NAMALWA (cell line): ENCODE results near the gene HLA-A.

ENCODE experiments used
- DNase-seq: peaks from one replicate; pipeline ENCODE4 v3.0.0-alpha.2; 2015; ENCODE audit warnings: low spot score

HLA-A gene

DNA sequence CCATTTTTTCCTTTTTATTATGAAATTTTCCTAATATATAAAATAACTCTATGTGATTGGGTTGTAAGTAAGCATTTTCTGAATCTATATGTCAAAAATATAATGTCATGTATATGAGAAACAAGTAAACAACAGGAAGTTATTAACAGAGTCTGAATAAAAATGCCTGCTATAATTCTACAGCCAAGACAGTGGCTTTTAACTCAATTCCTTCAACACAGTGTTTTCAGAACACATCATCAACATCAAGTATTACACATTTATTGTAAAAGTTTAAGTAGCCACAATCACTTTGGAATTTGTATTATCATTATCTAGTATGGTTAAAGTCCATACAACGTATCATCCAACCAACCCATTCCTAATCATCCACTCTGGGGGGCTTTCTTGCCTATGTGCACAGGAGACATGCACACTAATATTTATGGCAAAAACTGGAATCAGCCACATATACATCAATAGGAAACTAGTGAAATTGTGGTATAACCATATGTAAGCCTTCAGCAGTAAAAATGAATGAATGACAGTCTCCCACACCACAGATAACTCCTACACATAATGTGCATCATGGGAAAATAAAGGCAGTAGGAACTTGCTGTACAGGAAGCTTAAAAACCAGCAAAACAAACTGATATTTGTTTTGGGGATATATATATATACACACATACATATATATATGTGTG lies 6.9 kb upstream of the HLA-A start:
- no peak for DNase-seq

DNA sequence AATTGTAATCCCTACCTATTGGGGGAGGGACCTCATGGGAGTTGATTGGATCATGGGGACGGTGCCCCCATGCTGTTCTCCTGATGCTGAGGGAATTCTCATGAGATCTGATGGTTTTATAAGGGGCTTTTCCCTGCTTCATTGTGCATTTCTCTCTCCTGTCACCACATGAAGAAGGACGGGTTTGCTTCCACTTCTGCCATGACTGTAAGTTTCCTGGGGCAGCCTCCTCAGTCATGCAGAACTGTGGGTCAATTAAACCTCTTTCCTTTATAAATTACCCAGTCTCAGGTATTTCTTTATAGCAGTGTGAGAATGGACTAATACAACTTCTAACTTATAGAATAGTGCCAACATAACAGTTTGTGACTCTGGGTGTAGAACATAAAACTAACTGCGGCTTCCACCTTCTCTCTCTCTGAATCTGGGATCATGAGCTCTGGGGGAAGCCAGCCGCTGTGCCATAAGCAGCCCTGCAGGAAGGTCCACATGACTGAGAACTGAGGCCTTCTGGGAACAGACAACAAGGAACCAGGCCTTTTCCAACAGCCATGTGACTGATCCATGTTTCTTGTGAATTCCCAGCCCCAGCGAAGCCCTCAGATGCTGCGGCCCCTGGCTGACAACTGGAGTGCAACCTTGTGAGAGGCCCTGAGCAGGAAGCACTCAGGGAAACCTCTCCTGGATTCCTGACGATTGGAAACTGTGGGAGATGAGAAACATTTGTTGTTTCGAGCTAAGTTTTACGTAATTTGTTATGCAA lies 3.4 kb upstream of the HLA-A start:
- no peak for DNase-seq

DNA sequence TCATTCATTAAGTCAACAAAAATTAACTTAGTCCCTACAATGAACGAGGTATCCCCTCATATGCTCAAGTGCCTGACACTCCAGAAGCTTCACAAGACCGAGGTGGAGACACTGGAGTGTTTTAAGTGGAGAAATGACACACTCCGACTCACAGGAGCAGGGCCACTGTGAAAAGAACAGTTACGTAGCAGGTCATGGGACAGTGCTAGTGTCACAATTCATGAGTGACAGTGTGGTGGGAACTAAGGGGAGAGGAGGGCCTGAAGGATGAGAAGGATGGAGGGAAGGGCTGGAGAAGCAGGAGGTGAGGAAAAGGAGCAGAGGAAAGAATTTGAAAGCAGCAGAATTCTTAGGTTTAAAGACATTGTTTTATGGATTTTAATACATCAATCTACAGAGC lies 1.3 kb upstream of the HLA-A start:
- no peak for DNase-seq

DNA sequence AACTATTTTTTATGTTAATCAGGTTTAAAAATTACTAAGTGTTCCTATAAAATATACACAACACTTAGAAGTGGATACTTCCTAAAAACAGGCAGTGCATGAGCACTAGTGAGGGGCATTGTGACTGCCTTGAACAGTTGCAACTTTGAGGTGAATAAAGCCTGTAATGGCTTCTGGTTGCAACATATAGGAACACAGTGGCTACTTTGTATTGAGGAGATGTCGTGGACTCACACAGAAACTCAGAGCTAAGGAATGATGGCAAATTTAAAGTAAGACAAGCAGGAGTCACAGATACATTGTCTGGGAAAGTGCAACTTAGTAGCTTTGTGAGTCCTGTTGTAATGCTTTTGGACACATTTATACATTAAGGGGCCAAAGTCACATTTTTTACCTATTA lies 861 bp upstream of the HLA-A start:
- peak; percentile 35 for DNase-seq

DNA sequence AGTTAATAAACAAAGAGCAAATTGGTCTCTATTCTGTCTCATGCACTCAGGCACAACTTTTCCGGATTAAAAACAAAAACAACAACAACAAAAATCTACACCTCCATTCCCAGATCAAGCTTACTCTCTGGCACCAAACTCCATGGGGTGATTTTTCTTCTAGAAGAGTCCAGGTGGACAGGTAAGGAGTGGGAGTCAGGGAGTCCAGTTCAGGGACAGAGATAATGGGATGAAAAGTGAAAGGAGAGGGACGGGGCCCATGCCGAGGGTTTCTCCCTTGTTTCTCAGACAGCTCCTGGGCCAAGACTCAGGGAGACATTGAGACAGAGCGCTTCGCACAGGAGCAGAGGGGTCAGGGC lies 437 bp upstream of the HLA-A start:
- no peak for DNase-seq

DNA sequence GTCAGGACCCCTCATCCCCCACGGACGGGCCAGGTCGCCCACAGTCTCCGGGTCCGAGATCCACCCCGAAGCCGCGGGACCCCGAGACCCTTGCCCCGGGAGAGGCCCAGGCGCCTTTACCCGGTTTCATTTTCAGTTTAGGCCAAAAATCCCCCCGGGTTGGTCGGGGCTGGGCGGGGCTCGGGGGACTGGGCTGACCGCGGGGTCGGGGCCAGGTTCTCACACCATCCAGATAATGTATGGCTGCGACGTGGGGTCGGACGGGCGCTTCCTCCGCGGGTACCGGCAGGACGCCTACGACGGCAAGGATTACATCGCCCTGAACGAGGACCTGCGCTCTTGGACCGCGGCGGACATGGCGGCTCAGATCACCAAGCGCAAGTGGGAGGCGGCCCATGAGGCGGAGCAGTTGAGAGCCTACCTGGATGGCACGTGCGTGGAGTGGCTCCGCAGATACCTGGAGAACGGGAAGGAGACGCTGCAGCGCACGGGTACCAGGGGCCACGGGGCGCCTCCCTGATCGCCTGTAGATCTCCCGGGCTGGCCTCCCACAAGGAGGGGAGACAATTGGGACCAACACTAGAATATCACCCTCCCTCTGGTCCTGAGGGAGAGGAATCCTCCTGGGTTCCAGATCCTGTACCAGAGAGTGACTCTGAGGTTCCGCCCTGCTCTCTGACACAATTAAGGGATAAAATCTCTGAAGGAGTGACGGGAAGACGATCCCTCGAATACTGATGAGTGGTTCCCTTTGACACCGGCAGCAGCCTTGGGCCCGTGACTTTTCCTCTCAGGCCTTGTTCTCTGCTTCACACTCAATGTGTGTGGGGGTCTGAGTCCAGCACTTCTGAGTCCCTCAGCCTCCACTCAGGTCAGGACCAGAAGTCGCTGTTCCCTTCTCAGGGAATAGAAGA lies 978 bp downstream of the HLA-A start:
- DNase-seq, result no peak

DNA sequence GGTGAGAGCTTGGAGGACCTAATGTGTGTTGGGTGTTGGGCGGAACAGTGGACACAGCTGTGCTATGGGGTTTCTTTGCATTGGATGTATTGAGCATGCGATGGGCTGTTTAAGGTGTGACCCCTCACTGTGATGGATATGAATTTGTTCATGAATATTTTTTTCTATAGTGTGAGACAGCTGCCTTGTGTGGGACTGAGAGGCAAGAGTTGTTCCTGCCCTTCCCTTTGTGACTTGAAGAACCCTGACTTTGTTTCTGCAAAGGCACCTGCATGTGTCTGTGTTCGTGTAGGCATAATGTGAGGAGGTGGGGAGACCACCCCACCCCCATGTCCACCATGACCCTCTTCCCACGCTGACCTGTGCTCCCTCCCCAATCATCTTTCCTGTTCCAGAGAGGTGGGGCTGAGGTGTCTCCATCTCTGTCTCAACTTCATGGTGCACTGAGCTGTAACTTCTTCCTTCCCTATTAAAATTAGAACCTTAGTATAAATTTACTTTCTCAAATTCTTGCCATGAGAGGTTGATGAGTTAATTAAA lies 3.0 kb downstream of the HLA-A start:
- no peak for DNase-seq

DNA sequence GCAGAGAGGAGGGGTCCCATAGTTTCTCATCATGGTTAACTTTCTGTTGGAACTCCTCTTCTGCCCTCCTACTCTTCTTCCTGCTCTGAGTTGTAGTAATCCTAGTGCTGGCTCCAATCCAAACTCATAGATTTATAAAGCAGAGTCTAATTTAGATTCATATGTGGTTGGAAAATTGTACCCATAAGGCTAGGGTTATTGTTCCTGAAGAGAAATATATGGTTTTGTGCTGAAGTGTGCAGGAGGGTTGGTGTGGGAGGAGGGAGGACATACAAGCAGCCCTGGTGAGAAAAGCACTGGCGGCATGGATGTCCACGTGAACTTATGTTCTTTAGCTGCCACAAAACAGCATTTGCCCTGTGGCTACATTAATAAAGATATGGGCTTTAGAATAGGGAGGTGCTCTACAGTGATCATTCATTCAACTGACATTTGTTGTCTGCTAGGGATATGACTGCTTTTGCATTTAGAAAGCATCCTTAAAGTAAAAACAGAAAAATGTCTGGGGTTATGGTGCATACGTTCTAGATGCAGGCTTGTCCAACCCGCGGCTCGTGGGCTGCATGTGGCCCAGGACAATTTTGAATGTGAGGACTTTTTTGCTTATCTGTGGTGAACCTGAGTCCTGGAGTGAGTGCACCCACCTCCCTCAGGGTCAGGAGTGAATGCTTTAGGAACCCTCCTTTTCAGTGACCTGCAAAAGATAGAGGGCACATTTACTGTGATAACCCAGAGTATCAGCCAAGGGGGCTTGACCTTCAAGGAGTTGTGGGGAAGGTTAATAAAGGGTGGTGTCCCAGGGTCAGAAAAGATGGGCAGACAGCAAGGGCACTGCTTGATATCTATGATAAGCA lies 4.1 kb downstream of the HLA-A start:
- no peak for DNase-seq

DNA sequence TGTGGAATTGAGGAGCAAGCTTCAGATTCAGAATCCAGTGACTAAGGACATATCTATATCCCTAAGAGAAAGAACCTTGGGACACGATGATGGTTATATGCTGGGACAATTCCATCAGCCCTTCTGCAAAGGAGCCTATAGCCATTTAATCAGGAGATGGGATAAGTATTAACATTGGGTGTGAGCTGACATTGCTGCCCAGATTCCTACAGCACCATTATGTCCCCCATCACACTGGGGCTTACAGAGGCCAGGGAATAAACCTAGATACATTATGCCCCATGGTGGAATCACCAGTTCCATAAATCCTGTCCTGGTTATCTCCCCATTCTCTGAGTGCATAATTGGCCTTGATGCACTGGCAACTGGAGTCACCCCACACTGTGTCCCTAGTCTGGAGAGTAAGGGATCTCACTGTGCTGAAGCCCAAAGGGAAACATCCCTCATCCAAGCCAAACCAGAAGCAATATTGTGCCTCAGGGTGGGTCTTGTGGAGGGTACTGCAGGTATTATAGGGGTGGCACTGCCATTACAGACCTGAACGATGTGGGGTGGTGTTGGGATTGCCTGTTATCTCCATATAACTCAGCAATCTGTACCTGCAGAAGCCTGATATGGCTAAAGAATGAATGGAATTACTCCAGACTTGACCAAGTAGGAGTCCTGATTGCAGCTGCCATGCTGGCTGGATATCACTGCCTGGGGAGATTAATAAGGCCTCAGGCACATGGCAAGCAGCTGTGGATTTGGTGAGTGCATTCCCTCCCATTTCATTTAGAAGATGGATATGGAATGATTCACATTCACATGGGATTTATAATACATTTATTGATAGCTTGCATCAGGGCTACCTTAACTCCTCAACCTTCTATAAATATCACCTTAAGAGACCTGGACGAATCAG lies 5.0 kb downstream of the HLA-A start:
- no peak for DNase-seq

DNA sequence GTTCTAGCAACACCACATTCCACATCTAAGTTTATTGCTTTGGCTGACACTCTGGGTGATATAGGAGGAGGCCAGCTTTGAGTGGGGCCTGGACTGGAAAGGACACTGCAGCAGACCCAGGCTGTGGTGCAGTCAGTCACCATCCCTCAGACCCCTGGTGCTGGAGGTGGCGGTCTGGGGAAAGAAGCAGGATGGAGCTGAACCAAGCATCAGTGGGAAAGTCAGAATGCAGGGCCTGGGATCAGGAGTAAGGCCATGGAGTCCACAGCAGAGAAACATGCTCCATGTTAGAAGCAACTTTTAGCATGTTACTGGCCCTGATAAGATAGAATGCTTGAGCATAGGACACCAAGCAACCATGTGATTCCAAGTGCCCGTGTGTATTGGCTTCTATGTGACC lies 5.9 kb downstream of the HLA-A start:
- no peak for DNase-seq

DNA sequence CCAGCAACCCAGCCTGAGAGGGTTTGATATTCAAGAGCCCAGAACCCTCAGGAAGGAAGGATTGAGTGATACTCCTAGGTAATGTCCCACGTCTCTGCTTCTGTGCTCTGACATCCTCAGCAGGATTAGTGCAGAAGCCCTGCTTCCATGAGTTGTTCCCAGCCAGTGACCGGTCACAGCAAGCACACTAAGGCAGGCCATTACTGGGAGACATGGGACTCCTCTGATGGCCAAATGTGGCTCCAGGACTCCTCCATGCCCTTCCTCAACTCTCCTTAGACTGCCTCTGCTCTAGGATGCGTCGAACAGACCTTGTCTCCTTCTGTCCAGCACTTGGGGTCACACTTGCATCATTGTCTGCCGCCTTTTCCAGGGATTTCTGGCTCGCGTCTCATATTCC lies 7.6 kb downstream of the HLA-A start:
- no peak for DNase-seq

DNA sequence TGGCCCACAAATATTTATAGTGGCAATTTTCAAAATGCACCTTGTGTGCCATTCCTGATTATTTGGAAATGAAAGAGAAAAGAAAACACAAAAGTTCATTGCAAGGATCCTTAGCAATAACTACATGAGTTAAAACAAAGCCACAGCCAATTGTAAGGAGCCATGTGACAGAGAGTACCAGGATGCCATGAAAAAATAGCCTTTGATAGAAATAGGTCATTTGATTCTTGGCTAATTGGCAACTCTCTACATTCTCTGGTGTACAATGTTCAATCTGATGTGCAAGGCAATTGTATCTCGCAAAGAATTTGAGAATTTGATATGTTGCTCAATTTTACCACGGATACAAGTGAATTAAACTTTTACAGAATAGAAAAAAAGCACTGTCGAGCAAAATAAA lies 9.6 kb downstream of the HLA-A start:
- no peak for DNase-seq

DNA sequence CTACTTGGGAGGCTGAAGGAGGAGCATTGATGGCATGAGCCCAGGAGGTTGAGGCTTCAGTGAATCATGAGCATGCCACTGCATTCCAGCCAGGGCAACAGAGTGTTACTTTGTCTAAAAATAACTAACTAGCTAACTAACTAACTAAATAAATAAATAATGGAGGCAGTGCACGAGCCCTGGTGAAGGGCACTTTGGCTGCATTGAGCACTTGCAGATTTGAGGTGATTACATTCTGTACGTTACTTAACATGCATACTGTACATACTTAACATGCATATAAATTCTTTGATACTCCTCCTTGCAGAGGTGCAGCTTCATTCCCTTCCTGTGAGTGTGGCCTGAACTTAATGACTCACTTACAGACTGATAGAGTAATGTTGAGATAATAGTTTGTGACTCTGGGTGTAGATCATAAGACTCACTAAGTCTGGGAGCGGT lies 10.7 kb downstream of the HLA-A start:
- DNase-seq, result no peak

DNA sequence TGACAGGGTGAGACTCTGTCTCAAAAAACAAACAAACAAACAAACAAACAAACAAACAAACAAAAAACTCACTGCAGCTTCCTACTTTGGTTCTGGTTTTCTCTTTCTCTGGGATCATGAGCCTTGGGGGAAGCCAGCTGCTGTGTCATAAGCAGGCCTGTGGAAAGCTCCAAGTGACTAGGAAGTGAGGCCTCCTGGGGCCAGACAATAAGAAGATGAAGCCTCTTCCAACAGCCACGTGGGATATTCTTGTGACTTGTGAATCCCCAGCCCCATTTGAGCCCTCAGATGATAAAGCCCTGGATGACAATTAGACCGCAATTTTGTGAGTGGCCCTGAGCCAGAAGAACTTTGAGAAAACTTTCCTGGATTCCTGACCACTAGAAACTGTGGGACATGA lies 11.4 kb downstream of the HLA-A start:
- DNase-seq, result no peak

DNA sequence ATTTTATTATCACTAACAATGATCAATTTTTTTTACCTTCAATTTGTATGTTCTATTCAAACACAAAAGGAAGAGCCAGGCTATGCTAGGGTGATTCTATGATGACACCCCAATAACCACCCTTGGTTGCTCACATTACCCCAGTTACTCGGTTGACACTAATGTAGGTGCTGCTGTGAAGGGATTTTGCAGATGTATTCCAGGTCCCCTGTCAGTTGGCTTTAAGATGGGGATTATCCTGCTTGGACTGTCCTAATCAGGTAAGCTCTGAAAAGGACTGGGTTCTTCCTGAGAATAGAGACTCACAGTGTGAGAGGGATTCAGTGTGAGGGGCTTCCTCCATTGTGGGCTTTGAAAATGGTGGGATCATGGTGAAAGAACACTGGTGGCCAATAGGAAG lies 11.9 kb downstream of the HLA-A start:
- DNase-seq, result no peak

DNA sequence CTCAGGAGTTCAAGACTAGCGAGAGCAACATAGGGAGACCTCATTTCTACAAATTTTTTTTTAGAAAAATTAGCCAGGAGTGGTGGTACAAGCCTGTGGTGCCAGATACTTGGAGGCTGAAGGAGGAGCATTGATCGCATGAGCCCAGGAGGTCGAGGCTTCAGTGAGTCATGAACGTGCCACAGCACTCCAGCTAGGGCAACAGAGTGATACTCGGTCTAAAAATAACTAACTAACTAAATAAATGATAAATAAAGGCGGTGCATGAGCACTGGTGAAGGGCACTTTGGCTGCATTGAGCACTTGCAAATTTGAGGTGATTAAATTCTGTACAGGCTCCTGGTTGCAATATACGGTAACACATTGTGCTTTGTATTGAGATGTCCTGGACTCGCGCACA lies 13.5 kb downstream of the HLA-A start:
- DNase-seq, result no peak

DNA sequence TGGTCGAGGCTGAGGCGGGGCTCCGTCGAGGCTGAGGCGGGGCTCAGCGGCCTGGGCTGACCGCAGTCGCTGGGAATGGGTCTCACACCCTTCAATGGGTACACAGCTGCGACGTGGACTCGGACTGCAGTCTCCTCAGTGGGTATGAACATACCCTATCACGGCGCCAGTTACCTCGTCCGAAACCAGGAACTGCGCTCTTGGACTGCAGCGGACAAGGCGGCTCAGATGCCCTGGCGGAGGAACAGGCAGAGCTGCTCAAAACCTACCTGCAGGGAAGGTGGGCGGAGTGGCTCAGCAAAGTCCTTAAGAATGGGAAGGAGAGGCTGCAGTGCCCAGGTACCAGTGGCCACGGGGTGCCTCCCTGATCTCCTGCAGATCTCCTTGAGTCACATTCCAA lies 14.2 kb downstream of the HLA-A start:
- no peak for DNase-seq

DNA sequence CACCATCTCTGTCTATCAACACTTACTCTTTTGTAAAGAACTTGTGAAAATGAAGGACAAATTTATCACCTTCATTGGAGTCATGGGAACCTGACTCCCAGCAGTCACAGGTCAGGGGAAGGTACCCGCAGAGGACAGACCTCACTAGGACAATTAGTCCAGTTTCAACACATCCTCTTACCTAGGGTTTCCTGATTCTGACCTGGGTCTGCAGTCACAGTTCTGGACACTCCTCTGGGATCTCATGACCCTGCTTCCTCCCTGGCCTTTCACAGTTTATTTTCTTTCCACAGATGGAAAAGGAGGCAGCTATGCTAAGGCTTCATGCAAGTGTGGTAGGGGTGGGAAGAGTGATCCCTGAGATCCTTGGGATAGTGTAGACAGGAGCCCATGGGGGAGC lies 15.7 kb downstream of the HLA-A start:
- no peak for DNase-seq

DNA sequence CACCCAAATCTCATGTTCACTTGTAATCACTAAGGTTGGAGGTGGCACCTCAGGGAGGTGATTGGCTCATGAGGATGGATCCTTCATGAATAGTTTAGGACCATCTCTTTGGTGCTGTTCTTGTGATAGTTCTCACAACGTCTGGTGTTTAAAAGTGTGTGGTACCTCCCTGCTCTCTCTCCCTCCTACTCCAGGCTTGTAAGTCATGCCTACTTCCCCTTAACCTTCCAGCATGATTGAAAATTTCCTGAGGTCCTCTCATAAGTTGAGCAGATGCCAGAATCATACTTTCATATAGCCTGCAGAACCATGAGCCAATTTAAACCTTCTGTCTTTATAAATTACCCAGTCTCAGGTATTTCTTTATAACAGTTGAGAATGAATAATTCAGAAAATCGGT lies 16.6 kb downstream of the HLA-A start:
- DNase-seq, result no peak

DNA sequence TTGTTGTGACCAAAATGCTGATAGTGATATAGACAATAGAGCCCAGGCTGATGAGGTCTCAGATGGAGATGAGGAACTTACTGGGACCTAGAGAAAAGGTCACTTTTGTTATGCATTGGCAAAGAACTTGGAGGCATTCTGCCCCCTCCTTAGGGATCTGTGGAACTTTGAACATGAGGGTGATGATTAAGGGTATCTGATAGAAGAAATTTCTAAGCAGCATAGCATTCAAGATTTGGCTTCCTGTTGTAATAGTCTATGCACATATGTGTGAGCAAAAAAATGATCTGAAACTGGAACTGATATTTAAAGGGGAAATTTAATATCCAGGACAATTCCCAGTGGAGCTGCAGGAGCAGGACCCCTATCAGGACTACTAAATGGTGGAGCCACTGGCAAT lies 17.1 kb downstream of the HLA-A start:
- no peak for DNase-seq

DNA sequence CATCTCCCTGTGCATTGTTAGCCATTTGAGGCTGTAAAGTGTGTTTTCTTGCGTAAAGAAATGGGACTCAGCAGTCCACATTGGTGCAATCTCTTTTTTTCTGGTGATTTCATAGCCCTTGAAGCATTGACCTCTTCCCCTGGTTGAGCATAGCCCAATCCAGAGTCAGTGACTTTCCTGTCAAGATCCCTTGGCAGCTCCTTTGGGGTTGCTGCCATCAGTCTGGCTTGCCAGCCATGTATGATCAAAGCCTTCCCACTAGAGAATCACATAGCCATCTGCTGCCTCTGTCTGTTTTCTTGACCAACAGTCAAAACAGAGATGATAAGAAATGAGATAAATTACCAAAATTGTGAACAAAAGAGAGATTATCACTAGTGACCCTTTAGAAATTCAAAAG lies 19.6 kb downstream of the HLA-A start:
- DNase-seq, result no peak
